Esophagus (tissue), 2 donors: ENCODE measurements around the gene PLEKHM3. TPM values are rescaled to one million over a fixed set of nuclear protein-coding genes. Genes with fewer than 3 reads are reported as not detected.

Experiments used
- H3K27ac ChIP-seq, 2 donors: one replicate each; pipeline ENCODE4 v1.5.1; 2013; ENCODE audit warnings: low read depth in 2 of 2, mild to moderate bottlenecking in 2 of 2, inconsistent platforms in 1 of 2, low read length in 1 of 2, moderate library complexity in 1 of 2
- H3K27me3 ChIP-seq, 2 donors: one replicate each; pipeline ENCODE4 v1.6.1; 2013; ENCODE audit warnings: low read length in 2 of 2, control low read depth in 1 of 2, mild to moderate bottlenecking in 1 of 2; ENCODE audit not compliant: insufficient read depth in 2 of 2, control insufficient read depth in 1 of 2
- H3K36me3 ChIP-seq, 2 donors: one replicate each; pipeline ENCODE4 v1.6.1; 2013; ENCODE audit warnings: low read length in 1 of 2; ENCODE audit not compliant: control insufficient read depth in 2 of 2, insufficient read depth in 2 of 2
- H3K4me1 ChIP-seq, 2 donors: one replicate each; pipeline ENCODE4 v1.6.1; 2013; ENCODE audit warnings: low read length in 1 of 2; ENCODE audit not compliant: control insufficient read depth in 2 of 2, insufficient read depth in 2 of 2
- H3K4me3 ChIP-seq, 2 donors: one replicate each; pipeline ENCODE4 v1.5.1; 2013; ENCODE audit warnings: low read length in 2 of 2, mild to moderate bottlenecking in 2 of 2, low read depth in 1 of 2, moderate library complexity in 1 of 2
- H3K9me3 ChIP-seq, 2 donors: one replicate each; pipeline ENCODE4 v1.6.1; 2013; ENCODE audit warnings: mild to moderate bottlenecking in 2 of 2, low read depth in 1 of 2, low read length in 1 of 2, moderate library complexity in 1 of 2; ENCODE audit not compliant: control insufficient read depth in 2 of 2, insufficient read depth in 1 of 2
- WGBS, 2 donors: extraction: QIAGEN DNeasy Blood & Tissue Kit; methylation state at CpG; one replicate each; pipeline ENCODE4 v1.1.7; 2013; 5-methylcytosine and 5-hydroxymethylcytosine counted together
- polyA plus RNA-seq, 2 donors: library from polyadenylated mRNA; stranded (reverse); fragments of 200-250 nt; gene quantifications; one replicate each; pipeline ENCODE4 v1.2.3, GENCODE V29; 2013
- donor health status: healthy with polysubstance abuse.
- donor health status: Bipolar disorder and iron deficiency.

Gene PLEKHM3
- polyA plus RNA-seq, 2 donors = 1.7 to 1.9 TPM

DNA sequence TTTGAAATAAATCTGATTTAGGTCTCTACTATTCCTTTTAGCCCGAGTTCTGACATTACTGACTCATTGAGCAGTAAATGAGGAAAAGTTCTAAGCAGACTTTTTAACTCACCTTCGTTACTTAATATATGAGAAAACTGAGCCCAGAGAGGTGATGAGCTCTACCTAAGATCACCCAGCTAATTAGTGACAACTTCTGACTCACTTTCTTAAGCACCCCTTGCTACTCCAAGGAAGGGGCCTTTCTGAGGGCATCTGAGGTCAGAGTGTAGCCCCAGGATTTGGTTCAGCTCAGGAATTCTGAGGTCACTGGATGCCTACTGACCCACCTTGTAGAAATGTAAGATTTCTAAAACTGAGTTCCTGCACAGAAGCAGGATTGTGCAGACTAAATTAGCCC lies 153.4 kb downstream of the PLEKHM3 start:
- H3K27ac ChIP-seq = no peak overlapping the region
- no peaks in the 10 kb centered on the region for H3K9me3 ChIP-seq
- H3K4me1 ChIP-seq = no peaks in the 10 kb centered on the region
- no peaks in the 10 kb centered on the region for H3K36me3 ChIP-seq
- WGBS, 2 donors = 93 to 97% methylated on average over 2 of the region's 2 CpGs
- no peak overlapping the region for H3K4me3 ChIP-seq
- no peaks in the 10 kb centered on the region for H3K27me3 ChIP-seq

DNA sequence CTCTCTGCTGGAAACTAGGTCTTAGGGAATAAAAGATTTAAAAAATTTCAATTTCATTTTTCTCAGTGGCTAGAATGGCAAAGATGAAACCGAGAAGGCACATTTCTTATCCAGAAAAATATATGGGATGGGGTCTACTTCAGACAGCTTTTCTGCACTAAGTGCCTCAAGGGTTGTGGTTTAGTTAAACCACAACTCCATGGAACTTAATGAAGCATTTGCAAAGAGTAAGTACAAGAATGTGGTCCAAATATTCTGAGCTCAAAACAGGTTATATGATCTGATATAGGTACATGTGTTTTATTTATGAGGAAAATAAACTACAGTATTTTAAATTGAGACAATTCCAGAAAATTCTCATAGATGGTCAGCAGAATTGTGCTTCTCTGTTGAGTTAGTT lies 153.8 kb downstream of the PLEKHM3 start:
- no peaks in the 10 kb centered on the region for H3K4me1 ChIP-seq
- no peak overlapping the region for H3K27ac ChIP-seq
- H3K9me3 ChIP-seq = no peaks in the 10 kb centered on the region
- WGBS, 2 donors = 96 to 98% methylated on average over 1 of the region's 1 CpG
- no peaks in the 10 kb centered on the region for H3K27me3 ChIP-seq
- H3K36me3 ChIP-seq = no peaks in the 10 kb centered on the region
- H3K4me3 ChIP-seq = no peak overlapping the region

- no peak overlapping the region for H3K27ac ChIP-seq
- no peaks in the 10 kb centered on the region for H3K4me1 ChIP-seq
- no peak overlapping the region for H3K4me3 ChIP-seq
- H3K9me3 ChIP-seq = no peaks in the 10 kb centered on the region
- H3K36me3 ChIP-seq = no peaks in the 10 kb centered on the region
- 96 to 98% methylated on average over 4 of the region's 4 CpGs for WGBS, 2 donors
- no peaks in the 10 kb centered on the region for H3K27me3 ChIP-seq
These were observed 154.5 kb downstream of the PLEKHM3 start for GRCh38 chr2:207870814-207871213.

GRCh38 chr2:207869784-207870778 lies 155.2 kb downstream of the PLEKHM3 start:
- Histone ChIP-seq H3K27me3 (no peaks in the 10 kb centered on the region), H3K9me3 (no peaks in the 10 kb centered on the region), H3K4me3 (no peak overlapping the region), H3K27ac (no peak overlapping the region), H3K4me1 (no peaks in the 10 kb centered on the region), H3K36me3 (no peaks in the 10 kb centered on the region)
- WGBS, 2 donors = 84 to 87% methylated on average over 7 of the region's 7 CpGs

DNA sequence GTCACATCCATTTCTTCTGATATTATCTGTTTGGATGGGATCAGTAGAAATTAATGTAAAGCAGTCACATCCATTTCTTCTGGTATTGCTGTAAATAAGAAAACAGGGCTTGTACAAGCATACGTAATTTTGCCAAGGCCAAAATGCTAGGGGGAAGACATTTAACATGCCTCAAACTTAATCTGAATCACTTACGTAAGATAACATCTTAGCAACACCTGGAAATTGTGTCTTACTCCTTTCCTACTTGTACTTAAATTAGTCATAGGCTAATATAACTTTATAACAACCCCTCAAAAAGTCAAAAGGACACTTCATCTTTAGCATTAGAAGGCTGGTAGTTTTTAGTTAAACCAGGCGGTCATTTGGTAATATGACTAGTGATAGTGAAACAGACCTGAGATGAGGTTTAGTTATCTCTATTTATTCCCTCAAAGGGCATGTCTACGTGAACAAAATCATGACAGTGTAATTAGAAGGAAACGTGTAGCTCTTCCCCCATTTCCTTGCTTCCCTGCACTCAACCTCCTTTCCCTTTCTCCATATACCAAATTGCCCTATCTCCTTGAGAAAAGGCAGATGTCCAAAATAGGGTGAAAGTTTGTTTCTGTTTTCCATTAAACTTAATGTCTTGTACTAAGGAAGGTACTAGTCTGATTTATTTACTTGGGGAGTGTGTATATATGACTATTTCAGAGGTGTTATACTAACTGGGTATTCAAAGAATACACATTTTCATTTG lies 156.3 kb downstream of the PLEKHM3 start:
- 87 to 93% methylated on average over 5 of the region's 5 CpGs for WGBS, 2 donors
- no peaks in the 10 kb centered on the region for H3K27me3 ChIP-seq
- H3K27ac ChIP-seq = no peak overlapping the region
- H3K9me3 ChIP-seq = no peaks in the 10 kb centered on the region
- H3K4me3 ChIP-seq = no peak overlapping the region
- H3K36me3 ChIP-seq = no peaks in the 10 kb centered on the region
- no peaks in the 10 kb centered on the region for H3K4me1 ChIP-seq

DNA sequence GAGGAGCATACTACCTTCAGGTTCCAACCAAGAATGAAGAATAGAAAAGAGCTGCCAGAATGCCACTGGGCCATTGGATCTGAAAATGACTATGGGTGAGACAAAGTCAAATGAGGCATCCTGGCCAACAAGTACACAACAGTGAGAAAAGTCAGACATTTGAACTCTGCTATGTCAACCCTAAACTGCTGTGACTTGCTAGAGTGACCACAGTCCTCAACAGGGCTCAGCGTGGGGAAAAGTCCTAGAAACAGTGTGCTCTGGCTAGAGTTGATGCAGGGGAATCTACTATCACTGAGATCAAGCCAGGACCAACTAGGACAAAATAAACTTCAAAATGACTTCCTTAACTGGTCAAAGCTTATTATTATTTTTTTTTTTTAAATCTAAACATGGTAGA lies 157.4 kb downstream of the PLEKHM3 start:
- 94 to 96% methylated on average over 1 of the region's 1 CpG for WGBS, 2 donors
- Histone ChIP-seq H3K27ac (no peak overlapping the region), H3K9me3 (no peaks in the 10 kb centered on the region), H3K4me3 (no peak overlapping the region), H3K27me3 (no peaks in the 10 kb centered on the region), H3K36me3 (no peaks in the 10 kb centered on the region), H3K4me1 (no peaks in the 10 kb centered on the region)

GRCh38 chr2:207867056-207867455 lies 158.3 kb downstream of the PLEKHM3 start:
- 45 to 65% methylated on average over 3 of the region's 3 CpGs for WGBS, 2 donors
- H3K4me3 ChIP-seq = no peak overlapping the region
- no peaks in the 10 kb centered on the region for H3K4me1 ChIP-seq
- no peaks in the 10 kb centered on the region for H3K36me3 ChIP-seq
- H3K27ac ChIP-seq = no peak overlapping the region
- H3K9me3 ChIP-seq = no peaks in the 10 kb centered on the region
- no peaks in the 10 kb centered on the region for H3K27me3 ChIP-seq

- Histone ChIP-seq H3K4me3 (no peak overlapping the region), H3K27me3 (no peaks in the 10 kb centered on the region), H3K4me1 (no peaks in the 10 kb centered on the region), H3K36me3 (no peaks in the 10 kb centered on the region), H3K9me3 (no peaks in the 10 kb centered on the region), H3K27ac (no peak overlapping the region)
- WGBS, 2 donors = 91 to 92% methylated on average over 5 of the region's 5 CpGs
These were observed 160.1 kb downstream of the PLEKHM3 start for GRCh38 chr2:207865210-207865609.

DNA sequence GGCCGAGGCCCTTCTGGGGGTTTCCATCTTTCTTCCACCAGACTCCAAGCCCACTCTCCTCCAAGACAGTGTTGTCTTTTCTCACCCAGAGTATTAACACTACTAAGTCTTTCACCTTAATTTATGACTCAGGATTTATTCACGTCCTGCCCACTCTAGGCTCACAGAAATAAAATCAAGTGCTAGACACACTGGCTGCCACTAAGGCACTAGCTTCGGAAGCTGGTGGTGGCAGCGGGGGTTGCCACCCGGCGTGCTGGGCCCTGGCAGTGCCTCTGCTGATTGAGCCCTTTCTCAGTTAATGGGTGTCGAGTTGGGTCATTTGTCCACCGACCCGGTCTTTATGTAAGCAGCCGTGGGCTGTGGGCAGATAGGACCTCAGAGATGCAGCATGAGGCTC lies 162.0 kb downstream of the PLEKHM3 start:
- no peak overlapping the region for H3K4me3 ChIP-seq
- H3K36me3 ChIP-seq = no peaks in the 10 kb centered on the region
- H3K27me3 ChIP-seq = no peaks in the 10 kb centered on the region
- no peak overlapping the region for H3K27ac ChIP-seq
- 94 to 96% methylated on average over 10 of the region's 10 CpGs for WGBS, 2 donors
- no peaks in the 10 kb centered on the region for H3K9me3 ChIP-seq
- no peaks in the 10 kb centered on the region for H3K4me1 ChIP-seq
